ENCODE data around the gene APLNR. TPM values are rescaled to one million over a fixed set of nuclear protein-coding genes. Genes with fewer than 3 reads are reported as not detected.

The APLNR gene
- total RNA-seq, 1 donor from 2014 or later: 0.90 TPM

DNA sequence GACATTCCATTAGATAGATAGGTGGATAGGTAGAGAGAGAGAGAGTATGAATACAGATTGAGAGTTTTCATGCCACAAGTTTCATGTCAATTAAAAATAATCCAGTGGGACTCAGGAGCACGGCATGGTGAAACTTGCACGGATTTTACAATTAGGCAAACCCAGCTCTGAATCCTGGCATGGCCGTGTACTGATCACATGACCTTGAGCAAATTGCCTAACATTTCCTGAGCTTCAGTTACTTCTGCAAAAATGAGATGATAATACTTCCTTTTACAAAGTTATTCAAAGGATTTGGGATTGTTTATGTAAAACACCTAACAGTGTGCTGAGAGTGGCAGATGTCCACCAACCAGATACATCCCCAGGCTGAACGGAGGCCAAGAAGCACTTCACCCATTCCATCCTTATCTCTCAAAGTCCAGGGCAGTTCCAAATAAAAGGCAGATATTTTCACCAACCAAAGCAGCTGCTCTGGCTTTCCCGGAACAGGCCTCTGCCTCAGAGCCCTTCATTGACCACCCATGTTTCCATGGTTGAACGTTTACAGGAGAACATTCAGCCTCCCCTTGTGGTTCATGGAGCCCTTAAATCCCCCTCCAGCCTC is 17.9 kb downstream of the APLNR start:
- peak; percentile 32 to 65 for DNase-seq (ENCODE audit: low read depth in 2 of 2)

DNA sequence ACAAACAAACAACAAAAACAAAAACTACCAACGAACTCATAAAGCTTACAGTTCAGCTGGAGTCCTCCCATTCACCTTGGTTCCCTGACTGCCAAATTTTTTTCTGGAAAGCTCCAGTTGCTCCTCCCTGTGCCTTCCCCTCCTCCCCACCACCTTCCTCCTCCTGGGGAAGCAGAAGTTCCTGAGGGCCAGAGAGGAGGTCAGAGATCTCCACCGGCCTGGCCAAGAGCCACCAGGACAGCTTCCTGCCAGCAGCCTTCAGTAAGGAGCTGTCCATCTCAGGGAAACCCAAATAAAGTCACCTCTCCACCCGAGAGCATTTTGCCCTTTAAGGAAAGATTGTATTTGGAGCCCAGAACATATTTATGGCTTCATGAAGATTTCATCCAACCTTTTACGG is 20.0 kb downstream of the APLNR start:
- DNase-seq (ENCODE audit: low read depth in 2 of 2): peak in 1 of 2 donors; percentile 40

DNA sequence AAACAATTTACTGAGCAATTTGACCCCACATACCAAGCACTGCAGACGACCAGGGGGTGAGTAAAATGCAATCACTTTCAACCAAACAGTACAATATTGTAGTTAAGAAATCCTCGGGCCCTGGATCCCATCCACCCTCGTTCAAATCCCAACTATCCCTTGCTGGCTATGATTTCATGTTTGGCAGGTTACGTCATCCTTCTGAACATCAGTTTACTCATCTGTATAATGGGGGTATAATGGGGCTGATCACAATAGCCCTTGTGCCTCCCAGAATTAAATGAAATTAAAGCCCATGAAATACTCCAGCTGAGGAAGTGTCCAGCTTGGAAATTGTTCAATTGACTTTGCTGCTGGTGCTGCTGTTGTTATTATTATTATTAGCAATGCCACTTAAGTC is 20.6 kb downstream of the APLNR start:
- no peak for DNase-seq (ENCODE audit: low read depth in 2 of 2)

DNA sequence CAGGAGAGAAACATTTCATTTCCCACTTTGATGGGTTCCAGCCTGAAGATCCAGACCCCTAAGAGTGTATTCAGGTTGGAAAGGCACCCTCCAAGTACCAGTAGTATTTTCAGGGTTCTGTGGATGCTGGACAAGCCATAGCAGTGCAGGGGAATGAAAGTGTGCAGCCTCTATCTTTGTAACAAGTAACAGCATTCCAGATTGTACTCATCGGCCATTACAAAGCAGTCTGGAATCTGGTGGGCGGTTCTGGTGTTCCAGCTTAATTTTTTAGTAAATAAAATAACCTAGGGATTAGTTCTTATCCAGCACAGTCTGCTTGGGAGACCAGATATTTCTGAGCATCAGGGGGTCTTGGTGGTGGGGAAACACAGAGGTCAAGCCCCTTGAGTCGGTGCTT is 22.6 kb downstream of the APLNR start:
- peak in 1 of 2 donors; percentile 44 for DNase-seq (ENCODE audit: low read depth in 2 of 2)

DNA sequence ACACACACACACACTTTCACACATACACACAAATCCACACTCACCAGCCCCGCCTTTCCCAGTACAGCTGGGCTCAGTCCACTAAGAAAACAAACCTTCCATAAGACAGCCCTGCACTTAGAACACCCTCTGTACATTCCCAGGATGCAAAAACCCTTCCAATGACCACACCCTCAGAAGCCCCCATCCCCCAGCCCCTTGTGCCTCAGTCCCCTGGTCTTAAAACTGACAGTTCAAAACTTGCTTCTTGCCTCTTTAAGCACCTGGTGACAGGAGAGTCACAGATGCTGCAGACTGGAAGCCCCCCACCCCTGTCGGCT is 23.0 kb downstream of the APLNR start:
- DNase-seq (ENCODE audit: low read depth in 2 of 2): peak in 1 of 2 donors; percentile 27

DNA sequence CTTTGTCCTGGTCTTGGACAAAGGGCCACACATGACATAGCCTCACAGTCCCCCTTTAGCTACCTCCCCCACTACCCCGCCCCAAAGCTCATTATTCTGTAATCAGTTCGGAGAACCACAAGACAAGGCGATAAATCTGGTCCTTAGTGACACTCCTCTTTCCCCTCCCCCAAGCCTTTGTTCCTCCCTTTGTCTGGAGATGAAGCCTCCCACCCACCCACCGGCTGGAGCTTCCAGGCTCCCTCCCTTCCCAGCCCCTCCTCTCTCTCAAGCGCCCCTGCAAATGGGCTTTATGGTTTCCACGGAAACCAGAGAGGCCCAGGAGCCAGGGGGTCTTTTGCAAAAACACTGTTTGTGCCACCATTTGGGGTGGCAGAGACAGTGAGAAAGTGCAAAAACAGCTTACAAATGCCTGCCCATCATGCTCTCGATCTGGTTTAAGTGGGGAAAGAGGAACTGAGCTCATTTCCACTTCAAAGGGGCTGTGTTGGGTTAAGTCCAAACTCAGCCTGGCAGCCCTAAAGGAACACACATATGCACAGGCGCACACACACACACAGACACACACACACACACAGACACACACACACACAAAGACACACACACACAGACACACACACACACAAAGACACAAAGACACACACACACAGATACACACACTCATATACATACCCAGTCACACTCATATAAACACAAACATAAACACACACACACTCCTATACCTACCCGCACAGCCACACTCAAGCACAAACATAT is 23.5 kb downstream of the APLNR start:
- peak; percentile 81 to 83 for DNase-seq (ENCODE audit: low read depth in 2 of 2)

DNA sequence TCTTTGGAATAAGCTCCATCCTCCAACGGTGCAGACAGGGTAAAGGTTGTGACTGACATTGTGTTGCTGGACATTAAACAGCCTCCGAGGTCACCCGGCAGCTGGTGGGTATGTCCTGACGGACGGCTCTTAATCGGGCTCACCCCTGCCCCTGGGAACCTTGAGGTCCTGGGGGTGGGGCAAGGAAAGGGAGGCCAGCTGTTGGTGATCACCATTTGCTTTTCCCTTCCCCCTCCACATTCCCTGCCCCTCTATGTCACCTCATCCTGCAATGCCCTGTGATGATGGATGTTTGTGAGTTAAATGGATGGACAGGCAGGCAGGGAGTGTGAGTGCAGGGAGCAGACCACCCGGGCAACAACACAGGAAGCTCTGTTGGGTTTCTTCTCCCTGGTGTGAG is 26.3 kb downstream of the APLNR start:
- DNase-seq (ENCODE audit: low read depth in 2 of 2): peak in 1 of 2 donors; percentile 68

DNA sequence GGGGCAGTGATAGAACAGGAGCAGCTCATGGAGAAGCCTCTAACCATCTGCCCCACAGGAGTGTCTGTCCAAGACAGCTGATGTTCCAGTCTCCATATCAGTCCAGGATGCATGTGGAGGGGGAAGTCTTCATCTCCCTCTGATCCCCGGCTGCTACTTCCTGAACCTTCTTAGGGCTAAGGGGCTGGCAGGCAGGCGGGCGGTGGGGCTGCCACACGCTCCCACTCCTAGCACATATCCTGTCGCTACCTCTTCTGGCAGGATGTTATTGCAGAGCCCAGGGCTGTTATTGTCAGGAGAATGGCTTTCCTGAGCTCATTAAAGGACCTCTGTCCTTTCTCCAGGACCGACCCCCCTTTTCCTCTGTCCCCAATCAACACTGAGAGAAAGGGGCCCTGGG is 29.9 kb downstream of the APLNR start:
- peak in 1 of 2 donors; percentile 52 for DNase-seq (ENCODE audit: low read depth in 2 of 2)

DNA sequence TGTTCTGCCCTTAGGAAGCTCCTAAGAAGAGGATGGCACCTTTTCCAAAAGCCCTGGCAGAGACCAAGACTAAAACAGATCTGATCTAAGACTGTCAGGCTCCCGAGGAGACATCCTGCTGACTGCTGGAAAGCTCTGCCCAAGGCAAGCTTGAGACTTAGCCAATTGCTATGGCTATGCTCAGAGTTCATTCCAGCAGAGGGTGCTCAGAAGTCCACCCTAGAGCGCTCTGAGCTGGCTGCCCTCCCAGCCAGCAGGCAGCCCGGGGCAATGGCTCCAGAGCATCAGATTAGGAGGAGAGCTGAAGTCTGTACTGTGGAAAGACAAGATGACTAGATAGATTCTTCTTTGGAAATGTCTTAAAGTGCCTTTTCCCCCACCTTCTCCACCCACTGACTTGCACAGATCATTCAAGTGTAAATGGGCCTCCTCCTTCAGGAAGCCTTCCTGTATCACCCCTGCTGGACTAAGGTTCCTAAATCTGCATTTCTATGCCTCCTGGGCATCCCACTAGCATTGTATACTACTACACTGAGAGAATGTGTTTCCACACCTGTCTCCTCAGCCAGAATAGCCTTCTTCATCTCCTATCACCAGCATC is 31.9 kb downstream of the APLNR start:
- no peak for DNase-seq (ENCODE audit: low read depth in 2 of 2)

DNA sequence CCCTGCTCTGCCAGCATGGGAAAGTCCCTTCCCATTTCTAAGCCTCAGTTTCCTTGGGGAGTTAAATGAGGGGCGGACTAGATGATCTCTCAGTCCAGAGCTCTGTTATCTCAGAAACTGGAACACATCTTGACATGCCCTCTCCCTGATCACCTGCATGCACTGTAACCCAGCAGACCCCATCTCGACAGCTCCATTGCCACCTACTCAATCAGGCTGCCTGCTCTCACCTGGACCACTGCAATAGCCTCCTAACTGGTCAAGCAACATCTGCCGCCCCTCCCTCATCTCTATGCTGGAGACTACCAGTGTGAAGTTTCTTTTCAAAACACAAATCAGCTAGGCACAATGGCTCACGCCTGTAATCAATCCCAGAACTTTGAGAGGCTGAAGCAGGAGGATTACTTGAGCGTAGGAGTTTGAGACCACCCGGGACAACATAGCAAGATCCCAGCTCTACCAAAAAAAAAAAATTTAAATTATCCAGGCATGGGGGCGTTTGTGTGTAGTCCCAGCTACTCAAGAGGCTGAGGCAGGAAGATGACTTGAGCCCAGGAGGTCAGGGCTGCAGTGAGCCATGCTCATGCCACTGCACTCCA is 33.1 kb downstream of the APLNR start:
- DNase-seq (ENCODE audit: low read depth in 2 of 2): no peak

DNA sequence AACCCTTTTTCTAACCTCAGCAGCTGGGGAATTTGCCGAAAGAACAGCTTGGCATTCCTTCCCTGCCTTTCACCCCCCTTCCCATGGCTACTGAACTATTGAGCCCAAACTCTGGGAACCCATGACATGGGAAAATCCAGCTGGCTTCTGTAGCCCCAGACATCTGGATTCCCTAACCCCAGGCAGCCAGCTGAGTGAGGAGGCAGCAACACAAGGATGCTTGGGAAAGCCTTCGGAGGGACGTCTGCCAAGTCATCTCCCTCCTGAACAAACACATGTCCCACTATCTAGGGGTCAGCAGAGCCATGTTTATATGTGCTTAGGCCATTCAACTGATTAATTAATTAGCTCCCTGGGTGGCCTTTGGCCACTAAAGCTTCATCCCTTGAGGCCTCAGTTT is 33.7 kb downstream of the APLNR start:
- DNase-seq (ENCODE audit: low read depth in 2 of 2): peak in 1 of 2 donors; percentile 73

DNA sequence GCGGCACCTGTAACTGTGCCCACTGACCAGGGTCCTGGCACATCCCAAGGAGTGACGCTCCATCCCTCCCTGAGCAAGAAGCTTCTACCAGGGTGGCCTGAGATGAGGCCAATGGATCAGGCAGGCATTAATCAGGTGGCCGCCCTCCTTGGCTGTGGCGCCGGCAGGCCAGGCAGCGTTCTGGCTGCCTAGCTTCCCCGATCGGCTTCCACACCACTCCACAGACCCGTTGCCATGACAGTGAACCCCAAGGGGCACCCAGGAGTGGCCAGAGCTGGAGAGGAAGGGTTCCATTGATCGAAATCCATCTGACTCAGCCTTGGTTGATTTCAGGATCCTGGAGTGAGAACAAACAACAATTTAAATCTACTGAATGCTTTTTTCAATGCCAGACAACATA is 34.8 kb downstream of the APLNR start:
- DNase-seq (ENCODE audit: low read depth in 2 of 2): no peak

DNA sequence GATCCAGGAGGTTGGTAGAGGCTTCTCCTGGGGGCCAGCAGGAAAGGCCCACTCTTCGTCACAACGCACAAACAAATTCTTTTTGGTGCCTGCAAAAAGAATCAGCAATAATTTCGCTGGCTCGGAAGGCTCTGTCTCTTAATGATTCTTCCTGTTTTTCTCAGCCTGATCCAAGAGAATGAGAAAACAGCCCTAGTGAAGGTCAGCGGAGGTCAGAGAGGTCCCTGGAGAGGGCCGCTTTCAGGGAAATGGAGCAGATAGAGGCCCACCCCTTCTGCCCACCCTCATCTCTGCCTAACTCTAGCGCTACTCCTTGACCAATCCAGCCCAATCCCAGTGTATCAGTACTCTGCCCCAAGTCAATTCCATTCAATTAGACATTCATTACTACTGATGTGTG is 36.1 kb downstream of the APLNR start:
- DNase-seq (ENCODE audit: low read depth in 2 of 2): peak in 1 of 2 donors; percentile 34

DNA sequence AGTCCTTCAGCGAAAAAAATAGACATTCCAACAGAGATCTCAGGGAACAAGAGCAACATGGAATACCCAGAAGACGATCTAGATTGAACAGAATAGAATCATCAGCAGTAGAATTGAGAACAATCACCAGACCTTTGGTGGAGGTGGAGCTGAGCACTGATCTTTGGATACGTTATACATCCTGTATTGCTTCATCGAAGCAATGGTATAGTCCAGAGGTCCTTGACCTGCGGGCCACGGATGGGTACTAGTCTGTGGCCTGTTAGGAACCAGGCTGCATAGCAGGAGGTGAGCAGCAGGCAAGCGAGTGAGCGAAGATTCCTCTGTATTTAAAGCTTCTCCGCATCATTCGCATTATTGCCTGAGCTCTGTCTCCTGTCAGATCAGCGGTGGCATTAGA is 37.7 kb downstream of the APLNR start:
- DNase-seq (ENCODE audit: low read depth in 2 of 2): no peak

DNA sequence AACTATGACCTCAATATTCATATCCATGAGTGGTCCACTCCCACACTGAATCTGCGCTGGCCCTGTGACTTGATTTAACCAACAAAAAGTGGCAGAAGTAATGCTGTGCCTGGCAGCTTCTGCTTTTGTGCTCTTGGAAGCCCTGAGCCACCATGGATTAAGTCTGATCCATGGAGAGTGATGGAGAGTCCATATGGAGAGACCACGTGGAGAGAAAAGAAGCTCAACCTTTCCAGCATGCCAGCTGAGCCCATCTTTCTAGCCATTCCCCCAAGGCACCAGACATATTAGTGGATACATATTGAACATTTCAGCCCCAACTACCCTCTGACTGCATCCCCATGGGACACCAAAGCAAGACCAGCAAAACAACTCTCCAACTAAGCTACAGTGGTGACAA is 39.3 kb downstream of the APLNR start:
- no peak for DNase-seq (ENCODE audit: low read depth in 2 of 2)

DNA sequence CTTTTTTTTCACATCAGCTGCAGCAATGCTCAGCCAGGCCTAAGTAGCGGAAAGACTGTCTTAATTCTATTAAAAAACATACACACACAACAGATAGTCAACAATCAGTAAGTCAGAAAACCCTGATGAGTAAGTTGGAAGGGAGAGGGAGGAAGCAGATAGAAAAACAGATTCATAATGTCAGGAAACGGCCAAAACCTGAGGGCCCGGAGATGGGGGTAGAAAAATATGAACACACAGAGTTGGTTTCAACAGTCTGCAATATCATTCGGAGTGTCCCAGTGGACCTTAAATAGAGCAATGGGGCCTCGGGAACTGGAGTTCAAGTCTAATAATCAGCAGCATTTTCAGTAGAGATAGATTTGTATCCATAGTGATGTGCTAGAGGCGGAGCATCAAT is 40.5 kb downstream of the APLNR start:
- peak in 1 of 2 donors; percentile 77 for DNase-seq (ENCODE audit: low read depth in 2 of 2)

DNA sequence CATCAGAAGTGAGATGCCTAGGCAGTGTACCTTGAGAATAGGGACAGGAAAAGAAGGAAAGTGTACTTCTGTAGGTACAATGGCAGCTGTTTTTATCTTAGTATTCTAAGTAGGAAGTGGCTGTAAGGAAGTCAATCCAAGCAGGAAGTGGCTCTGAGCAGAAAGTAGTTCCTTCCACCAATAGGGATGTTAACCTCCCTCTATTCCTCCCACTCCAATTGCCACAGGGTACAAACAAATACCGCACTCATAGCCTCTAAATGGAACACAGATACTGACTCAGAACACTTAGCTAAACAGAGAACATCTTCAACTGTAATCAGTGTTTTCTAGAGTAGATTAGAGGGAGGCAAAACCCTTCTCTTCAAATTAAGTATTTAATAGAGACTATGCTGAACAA is 44.7 kb downstream of the APLNR start:
- no peak for DNase-seq (ENCODE audit: low read depth in 2 of 2)

DNA sequence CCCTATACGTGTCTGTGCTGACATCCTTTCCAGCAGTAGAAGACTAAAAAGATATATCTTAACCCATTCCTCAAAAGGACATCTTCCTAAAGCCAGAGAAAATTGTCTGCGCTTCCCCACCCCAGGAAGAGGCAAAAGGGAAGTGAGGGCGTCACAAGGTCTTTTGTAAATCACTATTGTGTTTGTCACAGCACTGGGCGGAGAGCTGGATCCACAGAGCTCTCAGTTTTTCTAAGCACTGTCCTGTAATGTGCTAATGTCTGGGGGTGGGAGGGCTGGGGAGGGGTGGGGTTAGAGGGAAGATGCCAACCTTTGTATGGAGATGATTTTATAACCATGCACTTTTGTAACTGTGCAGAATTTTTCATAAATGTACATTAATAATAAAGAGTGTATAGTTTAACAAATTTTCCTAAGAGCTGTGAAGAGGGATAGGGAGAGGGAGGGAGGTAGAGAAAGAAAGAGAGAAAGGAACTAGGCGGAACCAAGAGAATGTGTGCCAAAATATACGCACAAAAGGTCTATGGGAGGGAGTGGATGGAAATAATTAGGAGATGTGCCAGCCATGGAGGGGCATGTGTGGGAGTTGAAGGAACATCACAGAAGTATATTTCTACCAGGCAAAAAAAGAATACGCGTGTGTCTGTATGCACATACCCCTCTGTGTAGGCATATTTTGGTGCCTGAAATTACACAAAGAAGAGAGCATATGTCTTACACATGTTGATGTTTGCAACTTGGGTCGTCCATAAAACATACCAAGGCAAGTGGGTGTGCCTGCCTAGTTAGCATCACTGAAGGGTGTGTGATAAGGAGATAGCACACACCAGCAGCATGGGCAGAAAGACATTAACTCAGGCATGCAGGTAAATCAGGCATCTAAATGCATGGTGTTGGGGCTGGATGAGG is 45.5 kb downstream of the APLNR start:
- DNase-seq (ENCODE audit: low read depth in 2 of 2): no peak

DNA sequence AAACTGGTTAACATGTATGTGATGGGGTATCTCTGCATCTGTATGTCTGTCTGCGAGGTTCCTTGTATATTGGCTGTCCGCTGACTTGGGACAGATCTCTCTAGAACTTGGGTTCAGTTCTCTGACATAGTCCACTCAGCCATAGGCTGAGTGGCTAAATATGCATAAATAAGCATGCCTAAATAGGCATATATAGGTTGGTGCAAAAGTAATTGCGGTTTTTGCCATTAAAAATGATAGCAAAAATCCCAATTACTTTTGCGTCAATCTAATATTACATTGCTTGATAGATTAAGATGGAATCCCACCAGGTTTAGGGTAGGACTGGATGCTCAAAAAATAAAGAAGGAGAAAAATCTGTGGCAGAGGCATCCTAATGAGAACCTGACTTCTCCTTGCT is 46.5 kb downstream of the APLNR start:
- no peak for DNase-seq (ENCODE audit: low read depth in 2 of 2)
